Esophagus muscularis mucosa (tissue), 4 donors: Measurements from ENCODE around the gene PBRM1.

Experiments used
- CTCF ChIP-seq, 3 experiments: fragments of 200-600 bp in 2 of 3; fragments of 450-650 bp in 1 of 3; sonication (generic) in 2 of 3; IDR thresholded peaks; one replicate each; pipeline ENCODE4 v1.5.1; 2017 to 2019; ENCODE audit warnings: antibody characterized with exemption in 3 of 3, mild to moderate bottlenecking in 2 of 3, moderate library complexity in 1 of 3
- EP300 ChIP-seq: sonication (generic); formaldehyde crosslinking; IDR thresholded peaks from one replicate; pipeline ENCODE4 v1.6.1; 2017; ENCODE audit warnings: antibody characterized with exemption
- POLR2A ChIP-seq: fragments of 450-650 bp; IDR thresholded peaks from one replicate; pipeline ENCODE4 v1.6.1; 2017; ENCODE audit warnings: antibody characterized with exemption, moderate library complexity, mild to moderate bottlenecking, low read depth
- POLR2AphosphoS5 ChIP-seq, 2 donors: sonication (generic); formaldehyde crosslinking; IDR thresholded peaks; one replicate each; pipeline ENCODE4 v1.6.1; 2017; ENCODE audit warnings: antibody characterized with exemption in 2 of 2

DNA sequence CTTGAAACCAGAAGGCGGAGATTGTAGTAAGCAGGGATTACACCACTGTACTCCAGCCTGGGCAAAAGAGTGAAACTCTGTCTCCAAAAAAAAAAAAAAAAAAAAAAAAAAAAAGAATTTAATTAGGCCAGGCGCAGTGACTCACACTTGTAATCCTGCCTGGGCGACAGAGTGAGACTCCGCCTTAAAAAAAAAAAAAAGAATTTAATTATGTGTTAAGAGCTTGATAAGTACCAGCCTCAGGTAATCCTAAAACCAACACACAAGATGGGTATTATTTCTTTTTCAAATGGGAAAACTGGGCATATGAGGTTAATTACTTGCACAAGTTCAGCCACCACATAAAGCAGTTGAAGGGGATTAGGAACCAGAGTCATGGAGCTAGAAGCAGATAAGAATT is 49.0 kb downstream of the PBRM1 start:
- no peak for TF ChIP-seq CTCF (IDR thresholded peaks at IDR 0.05)
- no peak for TF ChIP-seq POLR2A
- TF ChIP-seq EP300 = no peak
- TF ChIP-seq POLR2AphosphoS5 (IDR thresholded peaks at IDR 0.05) = no peak
